ENCODE data around the gene PACRG. TPM values are rescaled to one million over a fixed set of nuclear protein-coding genes. Genes with fewer than 3 reads are reported as not detected.

The PACRG gene
- total and polyA plus RNA-seq, 2 experiments from 2014 or later = 0.83 to 3.7 TPM

GRCh38 chr6:162882801-162883481, 155.2 kb downstream of the PACRG start:
- no peaks in the 10 kb centered on the region for H3K4me1 ChIP-seq (ENCODE audit: low read depth)
- no peak overlapping the region for H3K4me3 ChIP-seq
- TF ChIP-seq, protein P1, sequence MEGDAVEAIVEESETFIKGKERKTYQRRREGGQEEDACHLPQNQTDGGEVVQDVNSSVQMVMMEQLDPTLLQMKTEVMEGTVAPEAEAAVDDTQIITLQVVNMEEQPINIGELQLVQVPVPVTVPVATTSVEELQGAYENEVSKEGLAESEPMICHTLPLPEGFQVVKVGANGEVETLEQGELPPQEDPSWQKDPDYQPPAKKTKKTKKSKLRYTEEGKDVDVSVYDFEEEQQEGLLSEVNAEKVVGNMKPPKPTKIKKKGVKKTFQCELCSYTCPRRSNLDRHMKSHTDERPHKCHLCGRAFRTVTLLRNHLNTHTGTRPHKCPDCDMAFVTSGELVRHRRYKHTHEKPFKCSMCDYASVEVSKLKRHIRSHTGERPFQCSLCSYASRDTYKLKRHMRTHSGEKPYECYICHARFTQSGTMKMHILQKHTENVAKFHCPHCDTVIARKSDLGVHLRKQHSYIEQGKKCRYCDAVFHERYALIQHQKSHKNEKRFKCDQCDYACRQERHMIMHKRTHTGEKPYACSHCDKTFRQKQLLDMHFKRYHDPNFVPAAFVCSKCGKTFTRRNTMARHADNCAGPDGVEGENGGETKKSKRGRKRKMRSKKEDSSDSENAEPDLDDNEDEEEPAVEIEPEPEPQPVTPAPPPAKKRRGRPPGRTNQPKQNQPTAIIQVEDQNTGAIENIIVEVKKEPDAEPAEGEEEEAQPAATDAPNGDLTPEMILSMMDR (IDR thresholded peaks at IDR 0.05; ENCODE audit: low read depth, low read length) = no peak
- no peak for DNase-seq (ENCODE audit: low read depth in 1 of 2, low spot score in 1 of 2)
- no peaks in the 10 kb centered on the region for H3K9me3 ChIP-seq (ENCODE audit: low read depth)
- no peaks in the 10 kb centered on the region for H3K36me3 ChIP-seq
- no peaks in the 10 kb centered on the region for H3K27me3 ChIP-seq
- H3K27ac ChIP-seq = no peak overlapping the region

- Histone ChIP-seq H3K27me3 (no peaks in the 10 kb centered on the region), H3K4me1 (ENCODE audit: low read depth) (no peaks in the 10 kb centered on the region), H3K27ac (no peak overlapping the region), H3K4me3 (no peak overlapping the region), H3K9me3 (ENCODE audit: low read depth) (no peaks in the 10 kb centered on the region), H3K36me3 (no peaks in the 10 kb centered on the region)
- DNase-seq (ENCODE audit: low read depth in 1 of 2, low spot score in 1 of 2) = no peak
- TF ChIP-seq, protein P1 (IDR thresholded peaks at IDR 0.05; ENCODE audit: low read depth, low read length) = no peak
Observed at GRCh38 chr6:162887981-162888689, 160.4 kb downstream of the PACRG start.

GRCh38 chr6:162889303-162889702, 161.5 kb downstream of the PACRG start:
- H3K4me3 ChIP-seq = no peak overlapping the region
- H3K27ac ChIP-seq = no peak overlapping the region
- no peaks in the 10 kb centered on the region for H3K4me1 ChIP-seq (ENCODE audit: low read depth)
- H3K9me3 ChIP-seq (ENCODE audit: low read depth) = no peaks in the 10 kb centered on the region
- TF ChIP-seq, protein P1 (IDR thresholded peaks at IDR 0.05; ENCODE audit: low read depth, low read length) = no peak
- no peaks in the 10 kb centered on the region for H3K36me3 ChIP-seq
- DNase-seq (ENCODE audit: low read depth in 1 of 2, low spot score in 1 of 2) = no peak
- no peaks in the 10 kb centered on the region for H3K27me3 ChIP-seq

DNA sequence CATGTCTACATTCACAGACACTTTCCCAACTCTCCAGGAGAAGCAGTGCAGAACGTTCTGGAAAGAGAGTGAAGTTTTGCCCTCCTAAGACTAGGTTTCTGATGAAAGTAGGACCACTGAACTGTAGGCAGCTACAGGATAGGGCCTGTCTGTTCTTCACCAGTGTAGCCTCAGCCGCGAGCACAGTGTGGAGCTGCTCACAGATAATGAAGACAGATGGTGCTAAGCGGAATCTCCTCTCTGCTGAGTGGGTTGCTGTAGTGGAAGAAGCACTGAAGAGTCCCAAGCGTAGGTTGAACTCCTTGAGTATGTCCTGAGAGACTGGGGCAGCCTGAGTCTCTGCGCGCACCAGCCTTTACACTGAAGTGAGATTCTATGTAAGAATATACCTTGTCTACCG, 170.2 kb downstream of the PACRG start:
- no peaks in the 10 kb centered on the region for H3K4me1 ChIP-seq (ENCODE audit: low read depth)
- no peaks in the 10 kb centered on the region for H3K27me3 ChIP-seq
- H3K4me3 ChIP-seq = no peak overlapping the region
- no peak for DNase-seq (ENCODE audit: low read depth in 1 of 2, low spot score in 1 of 2)
- H3K36me3 ChIP-seq = no peaks in the 10 kb centered on the region
- TF ChIP-seq, protein P1 (IDR thresholded peaks at IDR 0.05; ENCODE audit: low read depth, low read length) = no peak
- H3K9me3 ChIP-seq (ENCODE audit: low read depth) = no peaks in the 10 kb centered on the region
- no peak overlapping the region for H3K27ac ChIP-seq

DNA sequence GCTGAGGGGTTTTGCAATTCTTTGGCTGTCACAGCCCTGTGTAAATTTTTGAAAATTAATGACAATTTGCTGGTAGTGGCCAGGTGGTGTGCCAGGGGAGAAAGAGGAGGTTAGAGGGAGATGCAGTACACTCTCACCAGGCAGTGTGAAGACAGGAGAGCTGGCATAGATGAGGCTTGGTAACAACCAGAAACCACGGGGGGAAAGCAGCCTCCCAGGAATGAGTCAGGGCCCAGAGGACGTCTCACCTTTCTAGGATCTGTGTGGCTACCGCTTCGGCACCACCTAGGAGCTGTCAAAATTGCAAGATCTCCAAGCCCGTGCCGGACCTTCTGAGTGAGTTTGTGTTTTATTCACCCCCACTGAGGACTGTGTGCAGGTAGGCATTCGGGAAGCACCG, 171.4 kb downstream of the PACRG start:
- DNase-seq (ENCODE audit: low read depth in 1 of 2, low spot score in 1 of 2) = no peak

More for the DNA sequence above, 171.4 kb downstream of the PACRG start:
- TF ChIP-seq, protein P1 (IDR thresholded peaks at IDR 0.05; ENCODE audit: low read depth, low read length) = no peak
- Histone ChIP-seq H3K27ac (no peak overlapping the region), H3K36me3 (no peaks in the 10 kb centered on the region), H3K27me3 (no peaks in the 10 kb centered on the region), H3K4me1 (ENCODE audit: low read depth) (no peaks in the 10 kb centered on the region), H3K9me3 (ENCODE audit: low read depth) (no peaks in the 10 kb centered on the region), H3K4me3 (no peak overlapping the region)

Measured in cardiac muscle cell (in vitro differentiated cells and primary cell).